OCI-LY7 (cell line): ENCODE data around the gene GPRASP3.

Experiments used
- CTCF ChIP-seq: fragments of 200-600 bp; sonication (generic); conservative IDR thresholded peaks from 2 replicates; pipeline ENCODE4 v1.5.1; 2014; ENCODE audit warnings: mild to moderate bottlenecking, antibody characterized with exemption, low read length, moderate library complexity, mixed read lengths
- EZH2phosphoT487 ChIP-seq: fragments of 200-600 bp; sonication (generic); IDR thresholded peaks from 2 replicates; pipeline ENCODE4 v1.6.1; 2018; ENCODE audit warnings: low read depth, borderline replicate concordance, mild to moderate bottlenecking, mixed run types, antibody characterized with exemption, low read length, moderate library complexity, mixed read lengths

- TF ChIP-seq CTCF (no peak), EZH2phosphoT487 (no peak)
Observed at GRCh38 chrX:102765809-102766208, 45.3 kb downstream of the GPRASP3 start.
